Esophagus muscularis mucosa (tissue), 4 donors: Measurements from ENCODE around the gene NABP1. TPM values are rescaled to one million over a fixed set of nuclear protein-coding genes. Genes with fewer than 3 reads are reported as not detected.

ENCODE experiments used
- DNase-seq: peaks from one replicate; pipeline ENCODE4 v3.0.0-alpha.2; 2017; ENCODE audit errors: extremely low spot score
- H3K27ac ChIP-seq, 4 donors: fragments of 200-600 bp; sonication (generic); replicated peaks in 1 of 4; 1 replicate in 3 of 4; 2 replicates in 1 of 4; pipeline ENCODE4 v1.5.1; 2016 to 2019; ENCODE audit warnings: mild to moderate bottlenecking in 1 of 4
- H3K27me3 ChIP-seq, 4 donors: fragments of 200-600 bp; sonication (generic); one replicate each; pipeline versions ENCODE4 v1.5.1 to v1.6.0; 2016 to 2019
- H3K36me3 ChIP-seq, 4 donors: fragments of 200-600 bp; sonication (generic); one replicate each; pipeline ENCODE4 v1.5.1; 2016 to 2019
- H3K4me1 ChIP-seq, 4 donors: fragments of 200-600 bp; sonication (generic); one replicate each; pipeline ENCODE4 v1.5.1; 2016 to 2019
- H3K4me3 ChIP-seq, 4 donors: fragments of 200-600 bp; sonication (generic); 1 replicate in 2 of 4; 2 replicates in 2 of 4; pipeline ENCODE4 v1.5.1; 2016 to 2019; ENCODE audit warnings: mild to moderate bottlenecking in 4 of 4, moderate library complexity in 1 of 4
- H3K9me3 ChIP-seq, 4 donors: fragments of 200-600 bp; sonication (generic); 1 replicate in 3 of 4; 2 replicates in 1 of 4; pipeline ENCODE4 v1.5.1; 2016 to 2019
- CTCF ChIP-seq, 3 experiments: fragments of 200-600 bp in 2 of 3; fragments of 450-650 bp in 1 of 3; sonication (generic) in 2 of 3; IDR thresholded peaks; one replicate each; pipeline ENCODE4 v1.5.1; 2017 to 2019; ENCODE audit warnings: antibody characterized with exemption in 3 of 3, mild to moderate bottlenecking in 2 of 3, moderate library complexity in 1 of 3
- EP300 ChIP-seq: sonication (generic); formaldehyde crosslinking; IDR thresholded peaks from one replicate; pipeline ENCODE4 v1.6.1; 2017; ENCODE audit warnings: antibody characterized with exemption
- POLR2A ChIP-seq: fragments of 450-650 bp; IDR thresholded peaks from one replicate; pipeline ENCODE4 v1.6.1; 2017; ENCODE audit warnings: antibody characterized with exemption, moderate library complexity, mild to moderate bottlenecking, low read depth
- POLR2AphosphoS5 ChIP-seq, 2 donors: sonication (generic); formaldehyde crosslinking; IDR thresholded peaks; one replicate each; pipeline ENCODE4 v1.6.1; 2017; ENCODE audit warnings: antibody characterized with exemption in 2 of 2
- WGBS: methylation state at CpG from one replicate; pipeline ENCODE4 v1.1.5; 2018; 5-methylcytosine and 5-hydroxymethylcytosine counted together
- intact Hi-C: fragments of 100-400 bp; cut with DNase I; formaldehyde crosslinking; loops from one replicate; pipeline ENCODE4 v1.15.1; 2023
- total RNA-seq, 4 donors: library from RNA; depleted of rRNA; stranded (reverse); fragments of >200 nt; gene quantifications; one replicate each; pipeline versions ENCODE4 v1.1.0 to v1.2.1, GENCODE V29; 2016

NABP1 gene
- total RNA-seq, 4 donors from 2014 or later, result 4.2 to 27.8 (median 8.0) TPM

- Histone ChIP-seq H3K9me3 (no peaks in the 10 kb centered on the region), H3K27ac (no peak overlapping the region), H3K27me3 (no peaks in the 10 kb centered on the region), H3K4me3 (no peak overlapping the region), H3K36me3 (no peaks in the 10 kb centered on the region), H3K4me1 (peaks cover 0 to 15% (median 2%) of the 10 kb centered on the region in 4 donors)
- intact Hi-C loops, result no loop called here
- no peak for DNase-seq
- TF ChIP-seq EP300, result no peak
- WGBS, result 94% methylated on average over 3 of the region's 3 CpGs
Measured at GRCh38 chr2:191632426-191632825, 45.5 kb upstream of the NABP1 start.

- DNase-seq, result no peak
- 96% methylated on average over 1 of the region's 1 CpG for WGBS
- Histone ChIP-seq H3K4me1 (peaks cover 0 to 22% (median 6%) of the 10 kb centered on the region in 4 donors), H3K9me3 (no peaks in the 10 kb centered on the region), H3K4me3 (no peak overlapping the region), H3K36me3 (no peaks in the 10 kb centered on the region), H3K27ac (no peak overlapping the region), H3K27me3 (no peaks in the 10 kb centered on the region)
- intact Hi-C loops, result no loop called here
- TF ChIP-seq CTCF (IDR thresholded peaks at IDR 0.05), result no peak
- TF ChIP-seq EP300, result no peak
- no peak for TF ChIP-seq POLR2AphosphoS5 (IDR thresholded peaks at IDR 0.05)
- no peak for TF ChIP-seq POLR2A
Measured at GRCh38 chr2:191634791-191635190, 43.1 kb upstream of the NABP1 start.

- no peak overlapping the region for H3K27ac ChIP-seq
- 73% methylated on average over 5 of the region's 5 CpGs for WGBS
- no peak for DNase-seq
- H3K9me3 ChIP-seq, result no peaks in the 10 kb centered on the region
- TF ChIP-seq POLR2AphosphoS5 (IDR thresholded peaks at IDR 0.05) (no peak), POLR2A (no peak), CTCF (IDR thresholded peaks at IDR 0.05) (no peak), EP300 (no peak)
- no peaks in the 10 kb centered on the region for H3K36me3 ChIP-seq
- peaks cover 0 to 17% (median 6%) of the 10 kb centered on the region in 4 donors for H3K4me1 ChIP-seq
- intact Hi-C loops, result no loop called here
- H3K27me3 ChIP-seq, result no peaks in the 10 kb centered on the region
- H3K4me3 ChIP-seq, result no peak overlapping the region
Measured at GRCh38 chr2:191635333-191636234, 42.4 kb upstream of the NABP1 start.

GRCh38 chr2:191636235-191636543 lies 41.7 kb upstream of the NABP1 start:
- H3K36me3 ChIP-seq, result no peaks in the 10 kb centered on the region
- no peaks in the 10 kb centered on the region for H3K9me3 ChIP-seq
- no peak for TF ChIP-seq POLR2A
- no peak for TF ChIP-seq CTCF (IDR thresholded peaks at IDR 0.05)
- no peak for TF ChIP-seq EP300
- TF ChIP-seq POLR2AphosphoS5 (IDR thresholded peaks at IDR 0.05), result no peak
- H3K27me3 ChIP-seq, result no peaks in the 10 kb centered on the region
- no peak overlapping the region for H3K27ac ChIP-seq
- DNase-seq, result no peak
- no peak overlapping the region for H3K4me3 ChIP-seq
- intact Hi-C loops, result no loop called here
- H3K4me1 ChIP-seq, result peaks cover 0 to 17% (median 6%) of the 10 kb centered on the region in 4 donors

GRCh38 chr2:191636586-191636985 lies 41.4 kb upstream of the NABP1 start:
- no peak for DNase-seq
- no peaks in the 10 kb centered on the region for H3K9me3 ChIP-seq
- 93% methylated on average over 1 of the region's 1 CpG for WGBS
- TF ChIP-seq POLR2AphosphoS5 (IDR thresholded peaks at IDR 0.05) (no peak), EP300 (no peak), POLR2A (no peak), CTCF (IDR thresholded peaks at IDR 0.05) (no peak)
- intact Hi-C loops, result no loop called here
- no peaks in the 10 kb centered on the region for H3K27me3 ChIP-seq
- no peak overlapping the region for H3K4me3 ChIP-seq
- H3K36me3 ChIP-seq, result no peaks in the 10 kb centered on the region
- peaks cover 0 to 17% (median 6%) of the 10 kb centered on the region in 4 donors for H3K4me1 ChIP-seq
- H3K27ac ChIP-seq, result no peak overlapping the region
